Heart left ventricle (tissue), 16 donors: ENCODE data around the gene BET1L. TPM values are rescaled to one million over a fixed set of nuclear protein-coding genes. Genes with fewer than 3 reads are reported as not detected.

Experiments
- ATAC-seq, 4 donors: fragments of 200-7000 bp; cut with Tn5 transposase; one replicate each; pipeline ENCODE4 v1.9.1; 2020 to 2022; ENCODE audit warnings: moderate library complexity in 4 of 4, mild to moderate bottlenecking in 3 of 4, moderate number of reproducible peaks in 1 of 4
- DNase-seq, 5 donors: peaks; one replicate each; pipeline ENCODE4 v3.0.0-alpha.2; 2020
- H3K27ac ChIP-seq, 12 donors: fragments of 200-600 bp; sonication (generic) in 4 of 12; one replicate each; pipeline versions ENCODE4 v1.5.0 to v1.8.0; 2016 to 2022; ENCODE audit warnings: mild to moderate bottlenecking in 2 of 12
- H3K27me3 ChIP-seq, 9 donors: fragments of 200-600 bp; sonication (generic) in 2 of 9; one replicate each; pipeline versions ENCODE4 v1.5.1 to v1.8.0; 2016 to 2022; ENCODE audit warnings: mild to moderate bottlenecking in 3 of 9
- H3K36me3 ChIP-seq, 9 donors: fragments of 200-600 bp; sonication (generic) in 2 of 9; one replicate each; pipeline versions ENCODE4 v1.5.0 to v1.8.0; 2018 to 2022; ENCODE audit warnings: mild to moderate bottlenecking in 2 of 9
- H3K4me1 ChIP-seq, 12 donors: fragments of 200-600 bp; sonication (generic) in 4 of 12; one replicate each; pipeline versions ENCODE4 v1.5.0 to v1.8.0; 2016 to 2022; ENCODE audit warnings: mild to moderate bottlenecking in 3 of 12
- H3K4me3 ChIP-seq, 12 donors: fragments of 200-600 bp; sonication (generic) in 4 of 12; one replicate each; pipeline versions ENCODE4 v1.5.0 to v1.8.0; 2017 to 2022; ENCODE audit warnings: mild to moderate bottlenecking in 9 of 12, moderate library complexity in 4 of 12
- H3K9me3 ChIP-seq, 12 donors: fragments of 200-600 bp; sonication (generic) in 4 of 12; one replicate each; pipeline versions ENCODE4 v1.5.0 to v1.8.0; 2016 to 2022; ENCODE audit warnings: mild to moderate bottlenecking in 1 of 12
- POLR2A ChIP-seq, 2 donors: fragments of 450-650 bp; IDR thresholded peaks; one replicate each; pipeline ENCODE4 v1.6.1; 2017; ENCODE audit warnings: antibody characterized with exemption in 2 of 2, mild to moderate bottlenecking in 2 of 2, moderate library complexity in 2 of 2
- WGBS, 4 donors: extraction: QIAGEN DNeasy Blood & Tissue Kit in 2 of 4; methylation state at CpG; one replicate each; pipeline versions ENCODE4 v1.1.5 to v1.1.7; 2013 to 2018; 5-methylcytosine and 5-hydroxymethylcytosine counted together
- intact Hi-C, 10 donors: fragments of 100-400 bp; cut with DNase I; formaldehyde crosslinking; loops; one replicate each; pipeline versions ENCODE4 v1.11.1 to v1.14.2; 2022
- polyA plus RNA-seq, 2 donors: library from polyadenylated mRNA; stranded (reverse); fragments of 200-250 nt; gene quantifications; one replicate each; pipeline ENCODE4 v1.2.3, GENCODE V29; 2013
- total RNA-seq, 9 donors: library from RNA; depleted of rRNA in 2 of 9; stranded (reverse); fragments of >200 nt in 2 of 9; fragmentation: NEBNext Ultra II Directional in 3 of 9; extraction: Animal tissue kit (Norgen Biotek cat#: 25700) in 3 of 9; gene quantifications; one replicate each; pipeline versions ENCODE4 v1.1.0 to v1.2.4, GENCODE V29; 2016 to 2023
- TF ChIP-seq, protein P1 (sequence below), 12 donors: fragments of 200-600 bp; sonication (generic) in 4 of 12; IDR thresholded peaks; one replicate each; pipeline versions ENCODE4 v1.5.0 to v1.8.0; 2018 to 2022; ENCODE audit warnings: antibody characterized with exemption in 12 of 12, mild to moderate bottlenecking in 5 of 12
- donor health status: ischemic (EF 13 %, LVEDD 7.1; RV severe dilation, severe dysfunction).
- donor health status: healthy with polysubstance abuse.
- donor health status: DM: no; HTN: yes; CAD: no.
- donor health status: DM: no; HTN: no; CAD: no.
- donor health status: ischemic (EF 25% LVEDD 6.9; RV normal size, moderate dysfunction).
- donor health status: ischemic (EF 25% LVEDD 5.7; RV mildly dilated, moderate dysfunction).
- donor health status: healthy.
- donor health status: DM: yes; HTN: yes; CAD: no.
- donor health status: ischemic (EF 35%, LVEDD 5.7; RV mildly dilated, moderate dysfunction).
- donor health status: nonischemic (EF 11% LVEDD 7.7; RV severe dilation, severe dysfunction).
- donor health status: DM: yes; HTN: yes; CAD: no.
- donor health status: PGD.
- donor health status: ischemic (EF 29% LVEDD 5.4; RV normal size, mild dysfunction).
- donor health status: nonischemic (EF 23%, LVEDD 6.1; RV moderate dilation, normal function).

The BET1L gene
- total and polyA plus RNA-seq, 11 donors: 12.9 to 32.2 (median 20.9) TPM

DNA sequence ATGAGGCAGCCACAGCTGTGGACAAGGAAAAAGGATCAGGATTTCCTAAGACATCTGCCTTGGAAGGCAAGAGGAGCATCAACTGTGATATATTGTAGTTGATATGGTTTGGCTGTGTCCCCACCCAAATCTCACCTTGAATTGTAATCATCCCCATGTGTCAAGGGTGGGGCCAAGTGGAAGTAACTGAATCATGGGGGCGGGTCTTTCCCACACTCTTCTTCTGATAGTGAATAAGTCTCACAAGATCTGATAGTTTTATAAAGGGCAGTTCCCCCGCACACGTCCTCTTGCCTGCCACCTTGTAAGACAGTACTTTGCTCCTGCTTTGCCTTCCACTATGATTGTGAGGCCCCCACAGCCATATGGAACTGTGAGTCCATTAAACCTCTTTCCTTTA lies 10.5 kb upstream of the BET1L start:
- TF ChIP-seq, protein P1, sequence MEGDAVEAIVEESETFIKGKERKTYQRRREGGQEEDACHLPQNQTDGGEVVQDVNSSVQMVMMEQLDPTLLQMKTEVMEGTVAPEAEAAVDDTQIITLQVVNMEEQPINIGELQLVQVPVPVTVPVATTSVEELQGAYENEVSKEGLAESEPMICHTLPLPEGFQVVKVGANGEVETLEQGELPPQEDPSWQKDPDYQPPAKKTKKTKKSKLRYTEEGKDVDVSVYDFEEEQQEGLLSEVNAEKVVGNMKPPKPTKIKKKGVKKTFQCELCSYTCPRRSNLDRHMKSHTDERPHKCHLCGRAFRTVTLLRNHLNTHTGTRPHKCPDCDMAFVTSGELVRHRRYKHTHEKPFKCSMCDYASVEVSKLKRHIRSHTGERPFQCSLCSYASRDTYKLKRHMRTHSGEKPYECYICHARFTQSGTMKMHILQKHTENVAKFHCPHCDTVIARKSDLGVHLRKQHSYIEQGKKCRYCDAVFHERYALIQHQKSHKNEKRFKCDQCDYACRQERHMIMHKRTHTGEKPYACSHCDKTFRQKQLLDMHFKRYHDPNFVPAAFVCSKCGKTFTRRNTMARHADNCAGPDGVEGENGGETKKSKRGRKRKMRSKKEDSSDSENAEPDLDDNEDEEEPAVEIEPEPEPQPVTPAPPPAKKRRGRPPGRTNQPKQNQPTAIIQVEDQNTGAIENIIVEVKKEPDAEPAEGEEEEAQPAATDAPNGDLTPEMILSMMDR (IDR thresholded peaks at IDR 0.05): no peak
- no peak for TF ChIP-seq POLR2A (IDR thresholded peaks at IDR 0.05)
- no peak for ATAC-seq
- no peak overlapping the region for H3K27ac ChIP-seq
- no peaks in the 10 kb centered on the region for H3K27me3 ChIP-seq
- no peak for DNase-seq
- H3K4me1 ChIP-seq: peaks cover 0 to 5% (median 0%) of the 10 kb centered on the region in 12 donors
- 83 to 96% (median 91%) methylated on average over 3 of the region's 3 CpGs for WGBS, 4 donors
- no peak overlapping the region for H3K4me3 ChIP-seq
- intact Hi-C loops: loop anchor here in 1 of 10 donors (10.0 kb wide), 1 partner anchor 147 kb away; the partner anchor contains the start of gene B4GALNT4
- H3K36me3 ChIP-seq: peaks cover 0 to 77% (median 51%) of the 10 kb centered on the region in 9 donors
- no peaks in the 10 kb centered on the region for H3K9me3 ChIP-seq

DNA sequence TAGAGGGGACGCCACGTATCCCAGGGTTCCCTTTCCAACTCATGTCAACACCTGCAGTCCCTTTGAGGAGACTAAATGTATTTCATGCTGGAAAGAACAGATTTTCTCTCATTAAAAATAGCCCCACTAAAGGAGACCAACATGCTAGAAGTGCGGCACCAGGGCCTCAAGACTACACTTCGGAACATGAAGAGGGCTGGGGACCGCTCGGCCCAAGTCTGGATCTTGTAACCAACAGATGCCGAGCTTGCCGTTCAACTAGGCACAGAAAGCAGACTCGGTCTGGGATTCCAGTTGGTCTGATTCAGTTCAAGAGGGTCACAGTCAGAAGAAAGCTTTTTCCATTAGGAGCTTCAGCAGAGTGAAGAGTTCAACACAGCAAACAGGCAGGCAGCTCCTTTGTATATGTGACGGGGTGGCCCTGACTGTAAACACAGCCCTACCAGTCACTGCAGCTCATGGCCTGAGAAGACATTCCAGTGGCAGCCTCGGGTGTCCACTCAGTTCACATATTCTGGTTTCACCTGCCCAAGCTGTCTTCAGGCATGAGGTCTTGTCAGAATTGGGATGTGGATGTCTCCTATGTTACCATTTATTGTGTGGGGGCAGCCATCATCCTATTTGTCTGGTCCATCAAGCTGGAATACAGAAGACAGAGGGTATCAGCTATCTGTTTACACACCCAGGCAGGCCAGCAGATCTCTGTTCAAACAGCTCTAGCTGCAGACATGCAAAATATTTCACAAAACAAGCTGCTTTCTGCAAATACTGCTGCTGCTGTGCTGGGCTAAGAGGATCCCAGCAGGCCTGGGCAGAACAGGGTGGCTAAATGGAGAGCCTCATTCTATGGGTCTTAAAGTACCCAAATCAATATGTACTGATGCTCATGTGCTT lies 9.1 kb upstream of the BET1L start:
- Histone ChIP-seq H3K4me3 (no peak overlapping the region), H3K9me3 (no peaks in the 10 kb centered on the region), H3K27ac (no peak overlapping the region), H3K27me3 (no peaks in the 10 kb centered on the region), H3K4me1 (peaks cover 0 to under 1% (median 0%) of the 10 kb centered on the region in 12 donors), H3K36me3 (peaks cover 0 to 83% (median 62%) of the 10 kb centered on the region in 9 donors)
- DNase-seq (no peak), ATAC-seq (no peak)
- WGBS, 4 donors: 82 to 89% (median 89%) methylated on average over 10 to 11 of the region's 11 CpGs
- intact Hi-C loops: loop anchor here in 1 of 10 donors (10.0 kb wide), 1 partner anchor 148 kb away; the partner anchor contains the start of gene B4GALNT4
- TF ChIP-seq POLR2A (IDR thresholded peaks at IDR 0.05): no peak
- TF ChIP-seq, protein P1 (IDR thresholded peaks at IDR 0.05): no peak

DNA sequence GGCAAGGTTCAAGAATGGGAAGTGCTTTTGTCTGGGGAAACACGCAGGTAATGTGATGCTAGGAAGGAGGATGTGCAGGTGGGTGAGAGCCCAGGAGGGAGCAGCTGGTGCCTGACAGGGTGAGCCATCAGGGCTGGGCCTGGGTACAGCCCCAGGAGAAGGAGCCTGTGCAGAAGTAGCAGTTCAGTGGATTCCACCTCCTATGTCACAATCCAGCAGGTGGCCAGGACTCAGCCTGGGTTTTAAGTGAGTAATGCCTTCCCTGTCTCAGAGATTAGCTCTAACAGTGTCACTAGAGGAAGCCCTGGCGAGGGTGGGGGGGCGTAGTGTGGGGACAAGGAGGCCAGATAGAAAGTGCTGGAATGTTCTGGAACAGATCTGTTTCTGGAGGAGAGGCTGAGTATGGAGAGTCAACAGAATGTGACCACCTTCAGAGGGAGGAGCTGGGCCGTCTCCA lies 8.4 kb upstream of the BET1L start:
- Histone ChIP-seq H3K4me1 (peaks cover 0 to 7% (median 2%) of the 10 kb centered on the region in 12 donors), H3K4me3 (no peak overlapping the region), H3K9me3 (no peaks in the 10 kb centered on the region), H3K27ac (no peak overlapping the region), H3K27me3 (no peaks in the 10 kb centered on the region), H3K36me3 (peaks cover 0 to 87% (median 70%) of the 10 kb centered on the region in 9 donors)
- 70 to 84% (median 75%) methylated on average over 4 of the region's 4 CpGs for WGBS, 4 donors
- DNase-seq: no peak
- TF ChIP-seq POLR2A (IDR thresholded peaks at IDR 0.05): no peak
- TF ChIP-seq, protein P1 (IDR thresholded peaks at IDR 0.05): no peak
- no peak for ATAC-seq
- intact Hi-C loops: loop anchor here in 1 of 10 donors (10.0 kb wide), 1 partner anchor 149 kb away; the partner anchor contains the start of gene B4GALNT4

DNA sequence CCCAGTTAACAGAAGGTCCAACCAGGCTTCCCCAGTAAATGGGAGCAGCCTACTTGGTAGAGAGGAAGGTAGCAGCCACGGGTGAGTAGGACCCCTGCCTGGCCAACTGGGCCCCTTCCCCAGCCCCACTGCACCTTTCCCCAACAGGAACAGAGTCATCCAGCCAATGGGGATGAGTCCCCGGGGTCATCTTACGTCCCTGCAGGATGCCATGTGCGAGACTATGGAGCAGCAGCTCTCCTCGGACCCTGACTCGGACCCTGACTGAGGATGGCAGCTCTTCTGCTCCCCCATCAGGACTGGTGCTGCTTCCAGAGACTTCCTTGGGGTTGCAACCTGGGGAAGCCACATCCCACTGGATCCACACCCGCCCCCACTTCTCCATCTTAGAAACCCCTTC lies 6.9 kb upstream of the BET1L start:
- 81 to 88% (median 85%) methylated on average over 2 to 7 of the region's 7 CpGs for WGBS, 4 donors
- H3K27me3 ChIP-seq: no peaks in the 10 kb centered on the region
- ATAC-seq: no peak
- TF ChIP-seq, protein P1 (IDR thresholded peaks at IDR 0.05): no peak
- no peak for TF ChIP-seq POLR2A (IDR thresholded peaks at IDR 0.05)
- peaks cover 0 to 92% (median 81%) of the 10 kb centered on the region in 9 donors for H3K36me3 ChIP-seq
- no peak overlapping the region for H3K4me3 ChIP-seq
- DNase-seq: no peak
- H3K4me1 ChIP-seq: peaks cover 8 to 23% (median 17%) of the 10 kb centered on the region in 12 donors
- no peaks in the 10 kb centered on the region for H3K9me3 ChIP-seq
- no peak overlapping the region for H3K27ac ChIP-seq
- intact Hi-C loops: loop anchor here in 1 of 10 donors (10.0 kb wide), 1 partner anchor 151 kb away; the partner anchor contains the start of gene B4GALNT4
